ENCODE measurements around the gene MGAT1.

MGAT1 gene

GRCh38 chr5:180825768-180826525 is 23.3 kb upstream of the MGAT1 start:
- no peak overlapping the region for H3K4me3 ChIP-seq (ENCODE audit: low read depth, low read length)
- DNase-seq (ENCODE audit: low read depth) = peak; percentile 56

GRCh38 chr5:180824630-180825476 is 22.2 kb upstream of the MGAT1 start:
- no peak overlapping the region for H3K4me3 ChIP-seq (ENCODE audit: low read depth, low read length)
- no peak for DNase-seq (ENCODE audit: low read depth)

- H3K4me3 ChIP-seq (ENCODE audit: low read depth, low read length) = no peak overlapping the region
- DNase-seq (ENCODE audit: low read depth) = no peak
Observed at GRCh38 chr5:180823940-180824629, 21.5 kb upstream of the MGAT1 start.

- DNase-seq (ENCODE audit: low read depth) = no peak
- H3K4me3 ChIP-seq (ENCODE audit: low read depth, low read length) = no peak overlapping the region
Observed at GRCh38 chr5:180823346-180823745, 20.7 kb upstream of the MGAT1 start.

- H3K4me3 ChIP-seq (ENCODE audit: low read depth, low read length) = no peak overlapping the region
- no peak for DNase-seq (ENCODE audit: low read depth)
Observed at GRCh38 chr5:180821538-180821937, 18.9 kb upstream of the MGAT1 start.

GRCh38 chr5:180820788-180821321 is 18.2 kb upstream of the MGAT1 start:
- no peak for DNase-seq (ENCODE audit: low read depth)
- H3K4me3 ChIP-seq (ENCODE audit: low read depth, low read length) = no peak overlapping the region

GRCh38 chr5:180818677-180819341 is 16.2 kb upstream of the MGAT1 start:
- no peak for DNase-seq (ENCODE audit: low read depth)
- no peak overlapping the region for H3K4me3 ChIP-seq (ENCODE audit: low read depth, low read length)

GRCh38 chr5:180817893-180818674 is 15.5 kb upstream of the MGAT1 start:
- no peak overlapping the region for H3K4me3 ChIP-seq (ENCODE audit: low read depth, low read length)
- DNase-seq (ENCODE audit: low read depth) = no peak

GRCh38 chr5:180816608-180817534 is 14.3 kb upstream of the MGAT1 start:
- no peak overlapping the region for H3K4me3 ChIP-seq (ENCODE audit: low read depth, low read length)
- DNase-seq (ENCODE audit: low read depth) = no peak

- H3K4me3 ChIP-seq (ENCODE audit: low read depth, low read length) = no peak overlapping the region
- no peak for DNase-seq (ENCODE audit: low read depth)
Observed at GRCh38 chr5:180815293-180815917, 12.8 kb upstream of the MGAT1 start.

- H3K4me3 ChIP-seq (ENCODE audit: low read depth, low read length) = no peak overlapping the region
- no peak for DNase-seq (ENCODE audit: low read depth)
Observed at GRCh38 chr5:180813420-180813819, 10.8 kb upstream of the MGAT1 start.

GRCh38 chr5:180811623-180812124 is 9.1 kb upstream of the MGAT1 start:
- DNase-seq (ENCODE audit: low read depth) = no peak
- H3K4me3 ChIP-seq (ENCODE audit: low read depth, low read length) = no peak overlapping the region

- DNase-seq (ENCODE audit: low read depth) = no peak
Observed at GRCh38 chr5:180810959-180811622, 8.5 kb upstream of the MGAT1 start.

GRCh38 chr5:180810210-180810958 is 7.8 kb upstream of the MGAT1 start:
- H3K4me3 ChIP-seq (ENCODE audit: low read depth, low read length) = peak overlapping the region; percentile 72
- DNase-seq (ENCODE audit: low read depth) = peak; percentile 75

More at GRCh38 chr5:180810959-180811622, 8.5 kb upstream of the MGAT1 start:
- H3K4me3 ChIP-seq (ENCODE audit: low read depth, low read length) = peak overlapping the region; percentile 72

- peak overlapping the region; percentile 72 for H3K4me3 ChIP-seq (ENCODE audit: low read depth, low read length)
- peak; percentile 76 for DNase-seq (ENCODE audit: low read depth)
Observed at GRCh38 chr5:180809403-180810209, 7.0 kb upstream of the MGAT1 start.
